B cell (primary cell): ENCODE measurements around the gene SFTPB. TPM values are rescaled to one million over a fixed set of nuclear protein-coding genes. Genes with fewer than 3 reads are reported as not detected.

Experiments used
- ATAC-seq: fragments of 200-7000 bp; cut with Tn5 transposase; one replicate; pipeline ENCODE4 v1.10.0; 2021; ENCODE audit warnings: low read depth, mild to moderate bottlenecking, moderate number of reproducible peaks, moderate library complexity
- CTCF ChIA-PET: fragments of 350-600 bp; sonication (Branson Sonifier 250); formaldehyde crosslinking; loops from one replicate; lab custom pipeline; 2021; ENCODE audit warnings: antibody characterized with exemption, inconsistent platforms; lab: Charles Lee
- POLR2A ChIA-PET: fragments of 350-600 bp; sonication (Branson Sonifier 250); formaldehyde crosslinking; loops from one replicate; lab custom pipeline; 2021; ENCODE audit warnings: antibody characterized with exemption; lab: Charles Lee
- DNase-seq: peaks from one replicate; pipeline ENCODE4 v3.0.0; 2013
- H2AFZ ChIP-seq: 2 replicates; pipeline ENCODE4 v1.6.1; 2012; ENCODE audit warnings: mild to moderate bottlenecking, low read depth, low read length; ENCODE audit not compliant: insufficient read depth, poor library complexity, severe bottlenecking
- H3K27ac ChIP-seq, 2 donors: 1 replicate in 1 of 2; 2 replicates in 1 of 2; pipeline ENCODE4 v1.5.1; 2012 to 2013; ENCODE audit warnings: low read length in 2 of 2, mild to moderate bottlenecking in 2 of 2, moderate library complexity in 1 of 2
- H3K27me3 ChIP-seq, 4 experiments: fragments of 200-600 bp in 1 of 4; sonication (generic) in 1 of 4; replicated peaks in 1 of 4; 1 replicate in 2 of 4; 2 replicates in 2 of 4; pipeline versions ENCODE4 v1.6.1 to v1.7.0; 2013 to 2016; ENCODE audit warnings: low read length in 3 of 4, mild to moderate bottlenecking in 2 of 4, mixed read lengths in 1 of 4, moderate library complexity in 1 of 4; ENCODE audit not compliant: insufficient read depth in 4 of 4, control insufficient read depth in 3 of 4; ENCODE audit errors: control extremely low read depth in 1 of 4
- H3K36me3 ChIP-seq, 2 experiments: replicated peaks in 1 of 2; 1 replicate in 1 of 2; 2 replicates in 1 of 2; pipeline versions ENCODE4 v1.6.1 to v1.7.1; 2013; ENCODE audit warnings: low read length in 1 of 2; ENCODE audit not compliant: insufficient read depth in 2 of 2, control insufficient read depth in 1 of 2; ENCODE audit errors: control extremely low read depth in 1 of 2, extremely low read depth in 1 of 2
- H3K4me1 ChIP-seq, 2 donors: fragments of 200-600 bp in 1 of 2; sonication (generic) in 1 of 2; 1 replicate in 1 of 2; 2 replicates in 1 of 2; pipeline versions ENCODE4 v1.5.1 to v1.6.1; 2013 to 2017; ENCODE audit warnings: low read length in 2 of 2; ENCODE audit not compliant: control insufficient read depth in 2 of 2, insufficient read depth in 2 of 2
- H3K4me2 ChIP-seq: replicated peaks from 2 replicates; pipeline ENCODE3; 2012; ENCODE audit warnings: mild to moderate bottlenecking, low read depth, low read length; ENCODE audit not compliant: poor library complexity, severe bottlenecking
- H3K4me3 ChIP-seq, 5 experiments: fragments of 200-600 bp in 1 of 5; sonication (generic) in 1 of 5; 1 replicate in 3 of 5; 2 replicates in 2 of 5; pipeline versions ENCODE4 v1.5.1 to v1.7.0; 2011 to 2016; ENCODE audit warnings: low read length in 4 of 5, mild to moderate bottlenecking in 4 of 5, low read depth in 2 of 5, control low read depth in 1 of 5, moderate library complexity in 1 of 5; ENCODE audit not compliant: insufficient read depth in 1 of 5; ENCODE audit errors: control extremely low read depth in 1 of 5, extremely low read depth in 1 of 5
- H3K79me2 ChIP-seq: fragments of 200-600 bp; sonication (generic); one replicate; pipeline ENCODE4 v1.6.0; 2016; ENCODE audit warnings: low read length; ENCODE audit not compliant: control insufficient read depth, insufficient read depth
- H3K9ac ChIP-seq: fragments of 200-600 bp; sonication (generic); 2 replicates; pipeline ENCODE4 v1.6.1; 2017; ENCODE audit warnings: mild to moderate bottlenecking, low read length, moderate library complexity
- H3K9me3 ChIP-seq, 3 donors: one replicate each; pipeline versions ENCODE4 v1.6.1 to v1.7.1; 2013; ENCODE audit warnings: low read length in 2 of 3; ENCODE audit not compliant: control insufficient read depth in 2 of 3, insufficient read depth in 1 of 3; ENCODE audit errors: control extremely low read depth in 1 of 3
- H4K20me1 ChIP-seq: 2 replicates; pipeline ENCODE4 v1.6.0; 2012; ENCODE audit warnings: mild to moderate bottlenecking, low read length; ENCODE audit not compliant: insufficient read depth, control insufficient read depth, poor library complexity, severe bottlenecking
- H3K27ac Mint-ChIP-seq: one replicate; pipeline ENCODE4 v1.8.0; 2021; ENCODE audit warnings: mixed read lengths
- H3K27me3 Mint-ChIP-seq: one replicate; pipeline ENCODE4 v1.8.0; 2021; ENCODE audit warnings: mixed read lengths
- H3K4me1 Mint-ChIP-seq: one replicate; pipeline ENCODE4 v1.8.0; 2021; ENCODE audit warnings: mixed read lengths
- H3K4me3 Mint-ChIP-seq: one replicate; pipeline ENCODE4 v1.8.0; 2021; ENCODE audit warnings: mixed read lengths
- H3K9me3 Mint-ChIP-seq: one replicate; pipeline ENCODE4 v1.8.0; 2022; ENCODE audit warnings: mixed read lengths; ENCODE audit not compliant: insufficient read depth
- EZH2 ChIP-seq: IDR thresholded peaks from 2 replicates; pipeline ENCODE4 v1.6.1; 2012; ENCODE audit warnings: borderline replicate concordance, low read depth, mild to moderate bottlenecking, moderate library complexity, low read length; ENCODE audit not compliant: insufficient read depth, poor library complexity, severe bottlenecking
- WGBS: methylation state at CpG from one replicate; pipeline ENCODE4 v1.1.5; 2013; ENCODE audit warnings: missing lambda C conversion rate; ENCODE audit not compliant: insufficient coverage; 5-methylcytosine and 5-hydroxymethylcytosine counted together
- intact Hi-C: fragments of 100-400 bp; cut with micrococcal nuclease; formaldehyde crosslinking; loops from one replicate; pipeline ENCODE4 v1.10.0; 2022
- polyA plus RNA-seq: library from polyadenylated mRNA; depleted of rRNA; stranded (reverse); fragments of >200 nt; gene quantifications from 2 replicates; pipeline ENCODE4 v1.2.3, GENCODE V29; 2012
- total RNA-seq, 2 donors: library from RNA; stranded (reverse); fragments of 120-200 nt in 1 of 2; gene quantifications; 1 replicate in 1 of 2; 2 replicates in 1 of 2; pipeline versions ENCODE4 v1.2.3 to v1.2.4, GENCODE V29; 2013 to 2022
- TF ChIP-seq, protein P1 (sequence below): fragments of 200-600 bp; IDR thresholded peaks from one replicate; pipeline ENCODE4 v1.8.0; 2022; ENCODE audit warnings: antibody characterized with exemption, mild to moderate bottlenecking

The SFTPB gene
- total and polyA plus RNA-seq, 2 donors (not counting 1 experiment from before 2014, with no cell fraction given), result not detected

DNA sequence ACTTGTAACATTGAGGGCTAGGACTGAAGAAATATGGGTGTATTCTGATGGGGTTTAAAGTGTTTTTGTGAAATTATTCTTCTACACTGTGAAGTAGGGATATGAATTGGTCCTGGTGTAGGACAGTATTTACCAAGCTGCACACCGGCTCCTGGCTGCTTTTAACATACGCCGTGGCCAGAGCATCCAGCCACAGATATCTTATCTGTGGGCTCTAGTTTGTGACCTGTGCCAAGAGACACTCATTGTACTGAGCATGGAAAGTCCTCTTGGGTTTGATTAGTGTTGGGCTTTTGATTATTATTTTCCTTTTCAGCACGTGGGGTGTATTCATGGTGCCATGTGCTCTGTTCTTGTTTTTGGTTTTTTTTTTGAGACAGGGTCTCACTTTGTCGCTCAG, 44.0 kb downstream of the SFTPB start:
- Histone ChIP-seq H3K4me2 (no peak overlapping the region), H4K20me1 (peaks cover 14% of the 10 kb centered on the region), H3K4me1 (peaks cover 6 to 7% of the 10 kb centered on the region in 2 donors), H3K27ac (no peak overlapping the region), H3K9me3 (no peaks in the 10 kb centered on the region), H3K36me3 (peaks cover 9 to 87% of the 10 kb centered on the region in 2 experiments), H3K9ac (no peak overlapping the region), H3K79me2 (peaks cover 34% of the 10 kb centered on the region), H3K4me3 (no peak overlapping the region), H2AFZ (no peak overlapping the region), H3K27me3 (no peaks in the 10 kb centered on the region)
- no peak for TF ChIP-seq EZH2
- TF ChIP-seq, protein P1, sequence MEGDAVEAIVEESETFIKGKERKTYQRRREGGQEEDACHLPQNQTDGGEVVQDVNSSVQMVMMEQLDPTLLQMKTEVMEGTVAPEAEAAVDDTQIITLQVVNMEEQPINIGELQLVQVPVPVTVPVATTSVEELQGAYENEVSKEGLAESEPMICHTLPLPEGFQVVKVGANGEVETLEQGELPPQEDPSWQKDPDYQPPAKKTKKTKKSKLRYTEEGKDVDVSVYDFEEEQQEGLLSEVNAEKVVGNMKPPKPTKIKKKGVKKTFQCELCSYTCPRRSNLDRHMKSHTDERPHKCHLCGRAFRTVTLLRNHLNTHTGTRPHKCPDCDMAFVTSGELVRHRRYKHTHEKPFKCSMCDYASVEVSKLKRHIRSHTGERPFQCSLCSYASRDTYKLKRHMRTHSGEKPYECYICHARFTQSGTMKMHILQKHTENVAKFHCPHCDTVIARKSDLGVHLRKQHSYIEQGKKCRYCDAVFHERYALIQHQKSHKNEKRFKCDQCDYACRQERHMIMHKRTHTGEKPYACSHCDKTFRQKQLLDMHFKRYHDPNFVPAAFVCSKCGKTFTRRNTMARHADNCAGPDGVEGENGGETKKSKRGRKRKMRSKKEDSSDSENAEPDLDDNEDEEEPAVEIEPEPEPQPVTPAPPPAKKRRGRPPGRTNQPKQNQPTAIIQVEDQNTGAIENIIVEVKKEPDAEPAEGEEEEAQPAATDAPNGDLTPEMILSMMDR, result no peak
- POLR2A ChIA-PET, result no interaction called here
- H3K27me3 Mint-ChIP-seq, result no peaks in the 10 kb centered on the region
- CTCF ChIA-PET, result interaction anchor here (4.8 kb wide), 1 partner anchor 13 kb away, joined by 23 read pairs; no protein-coding TSS in a partner anchor
- H3K27ac Mint-ChIP-seq, result no peak overlapping the region
- ATAC-seq (no peak), DNase-seq (no peak)
- H3K9me3 Mint-ChIP-seq, result no peaks in the 10 kb centered on the region
- H3K4me3 Mint-ChIP-seq, result no peak overlapping the region
- H3K4me1 Mint-ChIP-seq, result peaks cover 12% of the 10 kb centered on the region
- intact Hi-C loops, result no loop called here
- WGBS, result 100% methylated on average over 4 of the region's 5 CpGs

DNA sequence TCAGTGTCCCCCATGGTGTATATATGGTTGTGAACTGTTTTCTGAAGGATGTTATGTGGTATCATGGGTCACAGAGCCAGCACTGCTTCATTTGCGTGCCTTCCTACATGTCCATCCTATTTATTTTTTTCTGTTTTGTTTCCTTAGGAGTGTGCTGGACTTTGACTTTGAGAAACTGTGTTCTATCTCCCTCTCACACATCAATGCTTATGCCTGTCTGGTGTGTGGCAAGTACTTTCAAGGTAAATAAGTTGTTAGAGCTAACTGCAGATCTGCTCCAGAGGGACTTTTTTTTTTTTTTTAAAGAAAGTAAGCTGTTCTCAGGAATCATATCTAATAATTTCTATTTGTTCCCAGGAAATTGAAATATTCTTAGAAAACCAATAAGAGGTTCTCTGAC, 46.7 kb downstream of the SFTPB start:
- peaks cover 12 to 16% of the 10 kb centered on the region in 2 donors for H3K4me1 ChIP-seq
- intact Hi-C loops, result no loop called here
- H2AFZ ChIP-seq, result no peak overlapping the region
- no peak overlapping the region for H3K4me2 ChIP-seq
- H3K27me3 ChIP-seq, result no peaks in the 10 kb centered on the region
- no peak for TF ChIP-seq EZH2
- TF ChIP-seq, protein P1, result no peak
- no peak overlapping the region for H3K27ac Mint-ChIP-seq
- DNase-seq (no peak), ATAC-seq (no peak)
- no peaks in the 10 kb centered on the region for H3K9me3 Mint-ChIP-seq
- no CpG with 5 or more reads among the region's 1 CpG for WGBS
- H3K36me3 ChIP-seq, result peaks cover 11 to 69% of the 10 kb centered on the region in 2 experiments
- peaks cover 26% of the 10 kb centered on the region for H4K20me1 ChIP-seq
- no peak overlapping the region for H3K4me3 ChIP-seq
- POLR2A ChIA-PET, result no interaction called here
- H3K9ac ChIP-seq, result no peak overlapping the region
- peaks cover 60% of the 10 kb centered on the region for H3K79me2 ChIP-seq
- no peaks in the 10 kb centered on the region for H3K9me3 ChIP-seq
- CTCF ChIA-PET, result interaction anchor here (0.6 to 4.8 kb wide), 3 partner anchors 10 to 34 kb away, joined by 3 to 23 read pairs (median 3); no protein-coding TSS in a partner anchor
- H3K27ac ChIP-seq, result no peak overlapping the region
- H3K4me3 Mint-ChIP-seq, result no peak overlapping the region
- no peaks in the 10 kb centered on the region for H3K27me3 Mint-ChIP-seq
- peaks cover 15% of the 10 kb centered on the region for H3K4me1 Mint-ChIP-seq
